NCI-H2171 treated with DMSO at 0.1 percent for 48 hours (cell line): Measurements from ENCODE around the gene UTP25.
"Not testable (repeated sequence)": the region's sequence is repeated elsewhere in the genome, so short reads cannot be mapped to it uniquely, and the experiment has no call there.

Experiments used
- DNase-seq: peaks from one replicate; lab custom pipeline; 2025; lab: John Stamatoyannopoulos, UW

Gene UTP25

GRCh38 chr1:209827384-209828262, at the start of gene UTP25:
Gene UTP25, plus strand, starts transcription at chr1:209827972. Its CDS starts 92 bp downstream, at chr1:209828064.
- DNase-seq = peak; percentile 97

- DNase-seq = no peak
Measured at GRCh38 chr1:209778102-209778501, 49.7 kb upstream of the UTP25 start.

GRCh38 chr1:209780268-209780667, 47.5 kb upstream of the UTP25 start:
- no peak for DNase-seq

- DNase-seq = no peak
Measured at GRCh38 chr1:209783386-209783785, 44.4 kb upstream of the UTP25 start.

- peak; percentile 99 for DNase-seq
Measured at GRCh38 chr1:209784265-209785169, 43.3 kb upstream of the UTP25 start, which contains the start of gene C1orf74. Gene C1orf74, minus strand, starts transcription at chr1:209784559. Its CDS starts 925 bp downstream, at chr1:209783634.

- DNase-seq = no peak
Measured at GRCh38 chr1:209785592-209785991, 42.2 kb upstream of the UTP25 start.

- DNase-seq = no peak
Measured at GRCh38 chr1:209786146-209786545, 41.6 kb upstream of the UTP25 start.

GRCh38 chr1:209787551-209787950, 40.2 kb upstream of the UTP25 start:
- DNase-seq = no peak

- no peak for DNase-seq
Measured at GRCh38 chr1:209789245-209789644, 38.5 kb upstream of the UTP25 start.

- no peak for DNase-seq
Measured at GRCh38 chr1:209790286-209791193, 37.2 kb upstream of the UTP25 start.

- DNase-seq = no peak
Measured at GRCh38 chr1:209791920-209792319, 35.9 kb upstream of the UTP25 start.

- not testable (repeated sequence) for DNase-seq
Measured at GRCh38 chr1:209793711-209794110, 34.1 kb upstream of the UTP25 start.

- no peak for DNase-seq
Measured at GRCh38 chr1:209797978-209798639, 29.7 kb upstream of the UTP25 start.

- DNase-seq = no peak
Measured at GRCh38 chr1:209800984-209801834, 26.6 kb upstream of the UTP25 start.

- DNase-seq = peak; percentile 56
Measured at GRCh38 chr1:209802117-209802779, 25.5 kb upstream of the UTP25 start.

- DNase-seq = no peak
Measured at GRCh38 chr1:209802780-209803152, 25.0 kb upstream of the UTP25 start.

- no peak for DNase-seq
Measured at GRCh38 chr1:209803568-209803967, 24.2 kb upstream of the UTP25 start.

GRCh38 chr1:209805341-209805781, 22.4 kb upstream of the UTP25 start:
- DNase-seq = no peak
